Brain microvascular endothelial cell (primary cell): ENCODE data around the gene NCOA5.

Source experiments
- DNase-seq: peaks from one replicate; pipeline ENCODE4 v3.0.0-alpha.2; 2020
- H3K27ac ChIP-seq: fragments of 250-450 bp; sonication (Bioruptor Pico); 2 replicates; pipeline ENCODE4 v1.5.1; 2020; ENCODE audit warnings: mild to moderate bottlenecking, moderate library complexity
- H3K27me3 ChIP-seq: fragments of 250-450 bp; sonication (Bioruptor Pico); replicated peaks from 2 replicates; pipeline ENCODE4 v1.5.1; 2020; ENCODE audit warnings: mild to moderate bottlenecking
- H3K36me3 ChIP-seq: fragments of 250-450 bp; sonication (Bioruptor Pico); replicated peaks from 2 replicates; pipeline ENCODE4 v1.5.1; 2020; ENCODE audit warnings: mild to moderate bottlenecking
- H3K4me3 ChIP-seq: 2 replicates; pipeline ENCODE4 v1.5.1; 2011; ENCODE audit warnings: low read depth, mild to moderate bottlenecking, control low read depth, low read length, moderate library complexity
- in situ Hi-C: cut with HindIII; loops from 2 replicates; pipeline ENCODE4 v1.10.0; 2017; ENCODE audit warnings: low sequenced_read_pairs, low pct_ligation_motif_present
- TF ChIP-seq, protein P1 (sequence below): IDR thresholded peaks from 2 replicates; pipeline ENCODE4 v1.5.1; 2011; ENCODE audit warnings: low read depth, mild to moderate bottlenecking, moderate library complexity, low read length, control low read depth, inconsistent platforms; ENCODE audit errors: missing control alignments

The NCOA5 gene

DNA sequence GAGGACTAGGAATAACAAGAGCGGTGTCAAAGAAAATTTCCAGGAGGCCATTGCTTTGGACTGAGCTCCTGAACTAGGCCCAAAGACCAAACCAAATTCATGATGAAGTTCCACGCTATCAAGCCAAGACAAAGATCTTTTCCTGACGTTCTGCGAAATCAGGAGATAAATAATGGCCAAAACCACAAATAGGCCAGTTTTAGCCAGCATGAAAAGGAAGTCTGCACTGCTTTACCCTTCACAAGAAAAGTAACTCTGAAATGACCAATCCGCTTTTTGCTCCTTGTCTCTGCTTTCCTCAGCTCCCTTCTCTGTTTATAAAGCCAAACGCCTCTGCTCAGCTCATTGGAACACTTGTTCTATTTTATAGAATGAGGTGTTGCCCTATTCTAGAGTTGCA lies 6.7 kb downstream of the NCOA5 start:
- TF ChIP-seq, protein P1, sequence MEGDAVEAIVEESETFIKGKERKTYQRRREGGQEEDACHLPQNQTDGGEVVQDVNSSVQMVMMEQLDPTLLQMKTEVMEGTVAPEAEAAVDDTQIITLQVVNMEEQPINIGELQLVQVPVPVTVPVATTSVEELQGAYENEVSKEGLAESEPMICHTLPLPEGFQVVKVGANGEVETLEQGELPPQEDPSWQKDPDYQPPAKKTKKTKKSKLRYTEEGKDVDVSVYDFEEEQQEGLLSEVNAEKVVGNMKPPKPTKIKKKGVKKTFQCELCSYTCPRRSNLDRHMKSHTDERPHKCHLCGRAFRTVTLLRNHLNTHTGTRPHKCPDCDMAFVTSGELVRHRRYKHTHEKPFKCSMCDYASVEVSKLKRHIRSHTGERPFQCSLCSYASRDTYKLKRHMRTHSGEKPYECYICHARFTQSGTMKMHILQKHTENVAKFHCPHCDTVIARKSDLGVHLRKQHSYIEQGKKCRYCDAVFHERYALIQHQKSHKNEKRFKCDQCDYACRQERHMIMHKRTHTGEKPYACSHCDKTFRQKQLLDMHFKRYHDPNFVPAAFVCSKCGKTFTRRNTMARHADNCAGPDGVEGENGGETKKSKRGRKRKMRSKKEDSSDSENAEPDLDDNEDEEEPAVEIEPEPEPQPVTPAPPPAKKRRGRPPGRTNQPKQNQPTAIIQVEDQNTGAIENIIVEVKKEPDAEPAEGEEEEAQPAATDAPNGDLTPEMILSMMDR, result no peak
- Histone ChIP-seq H3K27me3 (no peaks in the 10 kb centered on the region), H3K4me3 (no peak overlapping the region), H3K36me3 (peaks cover 11% of the 10 kb centered on the region), H3K27ac (no peak overlapping the region)
- in situ Hi-C loops, result no loop called here
- DNase-seq, result no peak

DNA sequence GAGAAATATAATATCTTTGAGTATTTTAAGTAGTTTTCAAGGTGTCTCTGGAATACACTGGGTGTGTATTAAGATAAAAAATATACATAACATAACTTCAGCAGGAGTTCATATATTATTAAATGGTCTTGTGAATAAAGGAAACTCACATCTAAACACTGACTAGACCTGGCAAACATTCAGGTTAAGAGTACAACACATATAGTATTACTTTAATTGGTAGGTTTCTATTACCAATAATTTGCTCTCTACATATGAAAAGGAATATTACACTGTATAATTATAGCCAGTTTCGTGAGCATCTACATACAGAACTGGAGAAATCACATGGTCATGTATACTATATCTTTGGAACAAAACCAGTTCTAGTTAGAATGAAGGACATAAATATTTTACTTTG lies 8.7 kb downstream of the NCOA5 start:
- H3K36me3 ChIP-seq, result peaks cover 14% of the 10 kb centered on the region
- no peak overlapping the region for H3K27ac ChIP-seq
- in situ Hi-C loops, result no loop called here
- H3K27me3 ChIP-seq, result no peaks in the 10 kb centered on the region
- no peak for DNase-seq
- TF ChIP-seq, protein P1, result no peak
- no peak overlapping the region for H3K4me3 ChIP-seq

DNA sequence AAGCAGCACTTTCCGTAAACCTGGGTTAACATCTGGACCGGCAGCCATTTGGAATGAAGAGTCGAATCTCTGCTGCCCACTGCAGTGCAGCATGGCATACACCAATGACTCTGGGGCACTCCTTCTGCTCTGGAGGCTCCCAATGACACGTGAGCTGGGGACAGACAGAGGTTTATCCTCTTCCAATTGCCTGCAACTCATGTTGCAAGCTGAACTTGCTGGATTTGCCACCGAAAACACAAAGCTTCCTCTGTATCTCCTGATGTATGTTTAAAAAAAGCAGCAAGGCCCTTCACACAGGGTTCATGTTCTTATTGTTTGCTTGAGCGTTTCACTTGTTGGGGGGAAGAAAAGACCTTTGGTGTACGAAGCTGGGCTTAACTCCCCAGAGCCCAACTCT lies 10.8 kb downstream of the NCOA5 start:
- H3K4me3 ChIP-seq, result no peak overlapping the region
- H3K36me3 ChIP-seq, result peaks cover 20% of the 10 kb centered on the region
- H3K27me3 ChIP-seq, result no peaks in the 10 kb centered on the region
- H3K27ac ChIP-seq, result no peak overlapping the region
- in situ Hi-C loops, result no loop called here
- TF ChIP-seq, protein P1, result no peak
- DNase-seq, result no peak

DNA sequence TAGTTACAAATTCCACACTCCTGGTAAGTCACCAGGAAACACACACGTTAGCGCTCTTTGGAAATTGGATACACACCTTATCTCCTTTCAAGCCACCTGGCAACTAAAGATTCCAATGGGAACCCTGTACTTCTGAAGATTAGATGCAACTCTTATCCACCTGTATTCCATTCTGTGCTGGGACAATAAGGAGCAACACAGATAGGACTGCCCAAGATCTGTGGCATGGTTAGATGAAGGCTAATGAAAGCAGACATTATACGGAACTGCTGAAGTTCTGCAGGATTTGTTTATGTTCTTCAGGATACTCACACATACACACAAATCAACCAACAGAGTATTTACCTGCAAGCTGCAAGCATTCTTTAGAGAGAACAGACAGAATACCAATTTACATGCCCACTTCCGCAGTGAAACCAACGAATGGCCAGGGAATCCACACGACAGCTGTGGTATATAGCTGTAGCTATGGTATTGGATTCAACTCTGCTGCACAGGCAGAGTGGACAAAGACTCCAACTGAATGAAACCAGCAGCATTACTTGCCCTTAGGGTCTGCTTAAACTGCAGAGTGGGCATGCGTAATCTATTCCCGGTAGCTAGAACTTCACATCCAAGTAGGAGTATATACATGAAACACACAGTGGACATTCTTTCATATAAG lies 12.0 kb downstream of the NCOA5 start:
- H3K27ac ChIP-seq, result no peak overlapping the region
- in situ Hi-C loops, result no loop called here
- no peak overlapping the region for H3K4me3 ChIP-seq
- no peaks in the 10 kb centered on the region for H3K27me3 ChIP-seq
- TF ChIP-seq, protein P1, result no peak
- no peak for DNase-seq
- peaks cover 20% of the 10 kb centered on the region for H3K36me3 ChIP-seq

DNA sequence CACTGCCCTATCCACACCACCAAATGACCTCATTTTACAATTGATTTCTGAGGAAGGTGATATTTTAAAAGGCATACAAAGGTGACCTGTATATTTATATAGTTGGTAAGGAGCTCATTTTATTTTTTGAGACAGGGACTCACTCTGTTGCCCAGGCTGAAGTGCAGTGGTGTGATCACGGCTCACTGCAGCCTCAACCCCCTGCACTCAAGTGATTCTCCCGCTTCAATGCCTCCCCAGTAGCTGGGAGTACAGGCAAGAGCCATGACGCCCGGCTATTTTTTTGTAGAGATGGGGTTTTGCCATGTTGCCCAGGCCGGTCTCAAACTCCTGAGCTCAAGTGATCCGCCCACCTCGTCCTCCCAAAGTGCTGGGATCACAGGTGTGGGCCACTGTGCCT lies 13.0 kb downstream of the NCOA5 start:
- in situ Hi-C loops, result no loop called here
- peaks cover 20% of the 10 kb centered on the region for H3K36me3 ChIP-seq

More for the DNA sequence above, 13.0 kb downstream of the NCOA5 start:
- Histone ChIP-seq H3K27ac (no peak overlapping the region), H3K27me3 (no peaks in the 10 kb centered on the region), H3K4me3 (no peak overlapping the region)
- TF ChIP-seq, protein P1, result no peak
- no peak for DNase-seq
